CD4-positive, alpha-beta T cell (primary cell): ENCODE data around the gene MPHOSPH6. TPM values are rescaled to one million over a fixed set of nuclear protein-coding genes. Genes with fewer than 3 reads are reported as not detected.

Experiments used
- ATAC-seq: fragments of 200-7000 bp; cut with Tn5 transposase; one replicate; pipeline ENCODE4 v1.10.0; 2022; ENCODE audit warnings: mild to moderate bottlenecking; ENCODE audit not compliant: poor library complexity
- CTCF ChIA-PET: fragments of 350-600 bp; sonication (Branson Sonifier 250); formaldehyde crosslinking; loops from one replicate; lab custom pipeline; 2021; ENCODE audit warnings: antibody characterized with exemption, inconsistent platforms; lab: Charles Lee
- POLR2A ChIA-PET: fragments of 350-600 bp; sonication (Branson Sonifier 250); formaldehyde crosslinking; loops from one replicate; lab custom pipeline; 2021; ENCODE audit warnings: antibody characterized with exemption, inconsistent platforms; lab: Charles Lee
- DNase-seq, 14 experiments: peaks; one replicate each; pipeline ENCODE4 v3.0.0-alpha.2; 2013 to 2020; ENCODE audit warnings: mixed read lengths in 2 of 14
- H3K27ac ChIP-seq, 2 donors: one replicate each; pipeline versions ENCODE4 v1.5.1 to v1.7.0; 2013; ENCODE audit warnings: low read length in 2 of 2, low read depth in 1 of 2, mild to moderate bottlenecking in 1 of 2
- H3K27me3 ChIP-seq, 2 experiments: 1 replicate in 1 of 2; 2 replicates in 1 of 2; pipeline versions ENCODE4 v1.6.1 to v1.7.0; 2013; ENCODE audit warnings: low read length in 2 of 2, control low read depth in 1 of 2, mild to moderate bottlenecking in 1 of 2, moderate library complexity in 1 of 2; ENCODE audit not compliant: insufficient read depth in 2 of 2, control insufficient read depth in 1 of 2
- H3K36me3 ChIP-seq: one replicate; pipeline ENCODE4 v1.6.1; 2013; ENCODE audit warnings: low read length, control low read depth; ENCODE audit not compliant: insufficient read depth
- H3K4me1 ChIP-seq: one replicate; pipeline ENCODE4 v1.6.1; 2013; ENCODE audit warnings: low read length, control low read depth; ENCODE audit not compliant: insufficient read depth
- H3K4me3 ChIP-seq: one replicate; pipeline ENCODE4 v1.5.1; 2013; ENCODE audit warnings: mild to moderate bottlenecking, low read length, moderate library complexity
- H3K9me3 ChIP-seq, 2 experiments: 1 replicate in 1 of 2; 2 replicates in 1 of 2; pipeline versions ENCODE4 v1.6.1 to v1.7.0; 2013; ENCODE audit warnings: low read length in 2 of 2, mild to moderate bottlenecking in 2 of 2, control low read depth in 1 of 2, moderate library complexity in 1 of 2; ENCODE audit not compliant: control insufficient read depth in 1 of 2, insufficient read depth in 1 of 2
- H3K27ac Mint-ChIP-seq: one replicate; pipeline ENCODE4 v1.8.0; 2020; ENCODE audit warnings: mixed read lengths
- H3K27me3 Mint-ChIP-seq: one replicate; pipeline ENCODE4 v1.8.0; 2021; ENCODE audit warnings: mixed read lengths
- H3K36me3 Mint-ChIP-seq: one replicate; pipeline ENCODE4 v1.8.0; 2021; ENCODE audit warnings: low read depth, mixed read lengths
- H3K4me1 Mint-ChIP-seq: one replicate; pipeline ENCODE4 v1.8.0; 2021; ENCODE audit warnings: low read depth, mixed read lengths
- H3K4me3 Mint-ChIP-seq: one replicate; pipeline ENCODE4 v1.8.0; 2020; ENCODE audit warnings: mild to moderate bottlenecking, mixed read lengths
- H3K9me3 Mint-ChIP-seq: one replicate; pipeline ENCODE4 v1.8.0; 2020; ENCODE audit warnings: mixed read lengths
- intact Hi-C, 2 experiments: fragments of 100-400 bp; cut with DNase I in 1 of 2; cut with micrococcal nuclease in 1 of 2; formaldehyde crosslinking; loops; one replicate each; pipeline versions ENCODE4 v1.15.1 to v1.9.0; 2023 to 2025; cut with DNase I, micrococcal nuclease
- total RNA-seq, 174 experiments: library from RNA in 2 of 174; stranded (reverse) in 2 of 174; gene quantifications; one replicate each; pipeline ENCODE4 v1.2.3 and lab custom pipeline; 2021 to 2026
- TF ChIP-seq, protein P1 (sequence below): fragments of 200-600 bp; IDR thresholded peaks from one replicate; pipeline ENCODE4 v1.8.0; 2022; ENCODE audit warnings: antibody characterized with exemption, mild to moderate bottlenecking

MPHOSPH6 gene
- total RNA-seq, 2 experiments from 2014 or later = 14.3 to 15.5 TPM

DNA sequence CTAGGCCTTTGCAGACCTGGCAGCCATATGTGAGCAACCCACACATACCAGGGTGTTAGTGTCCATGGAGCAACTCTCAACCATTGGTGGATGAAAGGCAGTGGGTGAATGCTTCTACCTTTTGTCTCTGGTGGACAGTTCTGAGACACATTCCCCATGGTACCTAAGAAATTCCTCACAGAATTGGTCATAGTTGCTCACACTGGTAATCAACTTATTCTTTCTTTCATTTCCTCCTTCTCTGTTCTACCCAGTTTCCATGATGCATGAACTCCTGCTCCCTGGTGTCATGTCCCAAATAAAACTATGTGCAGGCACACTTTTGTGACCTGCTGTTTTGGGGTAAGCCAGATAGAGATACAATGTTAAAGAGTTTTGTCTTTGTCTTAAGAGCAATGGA is 33.2 kb upstream of the MPHOSPH6 start:
- Histone ChIP-seq H3K4me3 (no peak overlapping the region), H3K4me1 (no peaks in the 10 kb centered on the region), H3K27ac (no peak overlapping the region), H3K36me3 (no peaks in the 10 kb centered on the region), H3K9me3 (no peaks in the 10 kb centered on the region), H3K27me3 (no peaks in the 10 kb centered on the region)
- H3K4me3 Mint-ChIP-seq = no peak overlapping the region
- no peaks in the 10 kb centered on the region for H3K9me3 Mint-ChIP-seq
- ATAC-seq (no peak), DNase-seq (no peak)
- CTCF ChIA-PET = no interaction called here
- no peaks in the 10 kb centered on the region for H3K4me1 Mint-ChIP-seq
- POLR2A ChIA-PET = no interaction called here
- H3K27ac Mint-ChIP-seq = no peak overlapping the region
- peaks cover 8% of the 10 kb centered on the region for H3K27me3 Mint-ChIP-seq
- TF ChIP-seq, protein P1, sequence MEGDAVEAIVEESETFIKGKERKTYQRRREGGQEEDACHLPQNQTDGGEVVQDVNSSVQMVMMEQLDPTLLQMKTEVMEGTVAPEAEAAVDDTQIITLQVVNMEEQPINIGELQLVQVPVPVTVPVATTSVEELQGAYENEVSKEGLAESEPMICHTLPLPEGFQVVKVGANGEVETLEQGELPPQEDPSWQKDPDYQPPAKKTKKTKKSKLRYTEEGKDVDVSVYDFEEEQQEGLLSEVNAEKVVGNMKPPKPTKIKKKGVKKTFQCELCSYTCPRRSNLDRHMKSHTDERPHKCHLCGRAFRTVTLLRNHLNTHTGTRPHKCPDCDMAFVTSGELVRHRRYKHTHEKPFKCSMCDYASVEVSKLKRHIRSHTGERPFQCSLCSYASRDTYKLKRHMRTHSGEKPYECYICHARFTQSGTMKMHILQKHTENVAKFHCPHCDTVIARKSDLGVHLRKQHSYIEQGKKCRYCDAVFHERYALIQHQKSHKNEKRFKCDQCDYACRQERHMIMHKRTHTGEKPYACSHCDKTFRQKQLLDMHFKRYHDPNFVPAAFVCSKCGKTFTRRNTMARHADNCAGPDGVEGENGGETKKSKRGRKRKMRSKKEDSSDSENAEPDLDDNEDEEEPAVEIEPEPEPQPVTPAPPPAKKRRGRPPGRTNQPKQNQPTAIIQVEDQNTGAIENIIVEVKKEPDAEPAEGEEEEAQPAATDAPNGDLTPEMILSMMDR = no peak
- no peaks in the 10 kb centered on the region for H3K36me3 Mint-ChIP-seq
- intact Hi-C loops = no loop called here

- Mint-ChIP-seq H3K36me3 (no peaks in the 10 kb centered on the region), H3K27me3 (no peaks in the 10 kb centered on the region), H3K4me3 (no peak overlapping the region), H3K27ac (no peak overlapping the region), H3K9me3 (no peaks in the 10 kb centered on the region), H3K4me1 (no peaks in the 10 kb centered on the region)
- Histone ChIP-seq H3K9me3 (no peaks in the 10 kb centered on the region), H3K27me3 (no peaks in the 10 kb centered on the region), H3K36me3 (no peaks in the 10 kb centered on the region), H3K4me1 (no peaks in the 10 kb centered on the region), H3K4me3 (no peak overlapping the region), H3K27ac (no peak overlapping the region)
- TF ChIP-seq, protein P1 = no peak
- ChIA-PET CTCF (no interaction called here), POLR2A (interaction anchor here (0.6 kb wide), 1 partner anchor 267 kb away, joined by 3 read pairs; no protein-coding TSS in a partner anchor)
- intact Hi-C loops = no loop called here
- ATAC-seq (no peak), DNase-seq (no peak)
These were observed 31.9 kb upstream of the MPHOSPH6 start for GRCh38 chr16:82201926-82202325.

GRCh38 chr16:82201351-82201750 is 31.3 kb upstream of the MPHOSPH6 start:
- Histone ChIP-seq H3K27me3 (no peaks in the 10 kb centered on the region), H3K27ac (no peak overlapping the region), H3K9me3 (no peaks in the 10 kb centered on the region), H3K4me1 (no peaks in the 10 kb centered on the region), H3K4me3 (no peak overlapping the region), H3K36me3 (no peaks in the 10 kb centered on the region)
- DNase-seq (no peak), ATAC-seq (no peak)
- intact Hi-C loops = no loop called here
- Mint-ChIP-seq H3K9me3 (no peaks in the 10 kb centered on the region), H3K4me3 (no peak overlapping the region), H3K4me1 (no peaks in the 10 kb centered on the region), H3K27me3 (no peaks in the 10 kb centered on the region), H3K36me3 (no peaks in the 10 kb centered on the region), H3K27ac (no peak overlapping the region)
- TF ChIP-seq, protein P1 = no peak
- ChIA-PET CTCF (no interaction called here), POLR2A (interaction anchor here (0.6 kb wide), 1 partner anchor 266 kb away, joined by 3 read pairs; no protein-coding TSS in a partner anchor)
